ENCODE data around the gene NF2. TPM values are rescaled to one million over a fixed set of nuclear protein-coding genes. Genes with fewer than 3 reads are reported as not detected.

Gene NF2
- total and polyA plus RNA-seq, 2 experiments from 2014 or later: 14.4 to 54.5 TPM

GRCh38 chr22:29570456-29570855 is 33.0 kb upstream of the NF2 start (continued):
- TF ChIP-seq EZH2phosphoT487 (IDR thresholded peaks at IDR 0.05; ENCODE audit: unreplicated experiment): no peak
- TF ChIP-seq ZNF114 (CRISPR knock-in tag; IDR thresholded peaks at IDR 0.05): no peak
- no peak for TF ChIP-seq JUNB (IDR thresholded peaks at IDR 0.05; ENCODE audit: unreplicated experiment)
- TF ChIP-seq CREB1 (CRISPR knock-in tag; IDR thresholded peaks at IDR 0.05; ENCODE audit: low read depth): no peak
- TF ChIP-seq REST (IDR thresholded peaks at IDR 0.05; ENCODE audit: unreplicated experiment): no peak
- TF ChIP-seq ZNF331 (CRISPR knock-in tag; IDR thresholded peaks at IDR 0.05; ENCODE audit: low read depth): no peak
- TF ChIP-seq, protein P1, sequence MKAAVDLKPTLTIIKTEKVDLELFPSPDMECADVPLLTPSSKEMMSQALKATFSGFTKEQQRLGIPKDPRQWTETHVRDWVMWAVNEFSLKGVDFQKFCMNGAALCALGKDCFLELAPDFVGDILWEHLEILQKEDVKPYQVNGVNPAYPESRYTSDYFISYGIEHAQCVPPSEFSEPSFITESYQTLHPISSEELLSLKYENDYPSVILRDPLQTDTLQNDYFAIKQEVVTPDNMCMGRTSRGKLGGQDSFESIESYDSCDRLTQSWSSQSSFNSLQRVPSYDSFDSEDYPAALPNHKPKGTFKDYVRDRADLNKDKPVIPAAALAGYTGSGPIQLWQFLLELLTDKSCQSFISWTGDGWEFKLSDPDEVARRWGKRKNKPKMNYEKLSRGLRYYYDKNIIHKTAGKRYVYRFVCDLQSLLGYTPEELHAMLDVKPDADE (IDR thresholded peaks at IDR 0.05): no peak
- no peak for TF ChIP-seq CTCF (conservative IDR thresholded peaks at IDR 0.05; ENCODE audit: low read depth in 2 of 2)

DNA sequence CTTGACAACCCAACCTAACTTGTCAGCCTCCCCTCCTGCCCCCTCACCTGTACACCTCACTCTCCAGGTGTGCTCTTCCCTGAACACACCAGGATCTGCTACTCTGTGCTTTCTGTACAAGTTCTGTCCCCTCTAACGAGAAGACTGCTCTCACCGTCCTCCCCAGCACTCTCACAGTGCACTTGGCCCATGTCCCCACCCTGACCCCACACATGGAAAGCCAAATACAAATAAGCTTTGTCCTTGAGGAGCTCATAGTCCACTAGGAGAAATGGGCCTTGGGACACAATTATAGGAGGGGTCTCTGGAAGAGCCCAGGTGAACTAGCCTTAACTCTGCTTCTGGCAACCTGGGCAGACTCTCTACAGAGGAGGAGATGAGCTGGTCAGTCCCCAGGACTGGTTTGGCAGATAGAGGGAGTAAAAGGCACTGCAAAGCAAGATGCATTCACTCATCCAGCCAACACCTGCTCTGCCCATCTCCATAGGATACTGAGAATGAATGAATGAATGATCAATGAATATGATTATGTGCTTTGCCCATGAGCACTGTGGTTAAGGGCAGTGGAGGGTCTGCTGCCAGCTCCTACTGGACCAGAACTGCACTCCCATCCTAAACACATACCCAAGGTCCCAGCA is 32.4 kb upstream of the NF2 start:
- Histone ChIP-seq H3K27me3 (ENCODE audit: insufficient read depth) (no peaks in the 10 kb centered on the region), H4K20me1 (replicated peaks; ENCODE audit: insufficient read depth) (peaks cover 6% of the 10 kb centered on the region; the same call in 1 of the 2 replicates), H3F3A (replicated peaks; ENCODE audit: low read depth) (no peaks in the 10 kb centered on the region), H3K4me1 (ENCODE audit: insufficient read depth) (no peaks in the 10 kb centered on the region), H3K27ac (ENCODE audit: low read depth) (no peak overlapping the region), H3K36me3 (ENCODE audit: insufficient read depth) (peaks cover 24% of the 10 kb centered on the region), H2AFZ (no peak overlapping the region), H3K4me3 (no peak overlapping the region), H3K79me2 (replicated peaks; ENCODE audit: insufficient read depth) (no peaks in the 10 kb centered on the region), H3K4me2 (no peak overlapping the region), H3K9me2 (ENCODE audit: insufficient read depth) (no peaks in the 10 kb centered on the region)
- no peak for DNase-seq (ENCODE audit: low spot score)
- ATAC-seq: no peak
- Mint-ChIP-seq H3K9me3 (no peaks in the 10 kb centered on the region), H3K27ac (peak overlapping the region; percentile 36; the same call in 1 of the 2 replicates), H3K4me3 (no peak overlapping the region), H3K27me3 (ENCODE audit: insufficient read depth, low read depth, poor library complexity) (peaks cover 5% of the 10 kb centered on the region), H3K4me1 (no peaks in the 10 kb centered on the region), H3K36me3 (ENCODE audit: low read depth) (peaks cover 44% of the 10 kb centered on the region)
- TF ChIP-seq REST (IDR thresholded peaks at IDR 0.05; ENCODE audit: unreplicated experiment) (no peak), JUNB (IDR thresholded peaks at IDR 0.05; ENCODE audit: unreplicated experiment) (no peak), NANOG (IDR thresholded peaks at IDR 0.05; ENCODE audit: borderline replicate concordance) (no peak), STAT1 (IDR thresholded peaks at IDR 0.05; ENCODE audit: unreplicated experiment) (no peak), CTCF (conservative IDR thresholded peaks at IDR 0.05; ENCODE audit: low read depth in 2 of 2) (no peak), ZNF331 (CRISPR knock-in tag; IDR thresholded peaks at IDR 0.05; ENCODE audit: low read depth) (no peak), POLR2AphosphoS5 (IDR thresholded peaks at IDR 0.05; ENCODE audit: low read depth) (no peak)
